Body of pancreas (tissue), 4 donors: ENCODE results near the gene P4HA1. TPM values are rescaled to one million over a fixed set of nuclear protein-coding genes. Genes with fewer than 3 reads are reported as not detected.

Experiments
- ATAC-seq: fragments of 150-250 bp; one replicate; pipeline ENCODE4 v1.9.1; 2016
- DNase-seq, 4 donors: peaks; one replicate each; pipeline ENCODE4 v3.0.0-alpha.2; 2019
- H3K27ac ChIP-seq, 4 donors: fragments of 200-600 bp; sonication (generic); 1 replicate in 3 of 4; 2 replicates in 1 of 4; pipeline versions ENCODE4 v1.5.1 to v1.6.1; 2016 to 2019; ENCODE audit warnings: mild to moderate bottlenecking in 1 of 4, mixed read lengths in 1 of 4, moderate library complexity in 1 of 4
- H3K27me3 ChIP-seq, 2 donors: fragments of 200-600 bp; sonication (generic); one replicate each; pipeline ENCODE4 v1.6.0; 2016; ENCODE audit warnings: mild to moderate bottlenecking in 1 of 2
- H3K36me3 ChIP-seq, 2 donors: fragments of 200-600 bp; sonication (generic); replicated peaks in 1 of 2; 2 replicates each; pipeline ENCODE4 v1.5.1; 2016; ENCODE audit warnings: low read depth in 2 of 2; ENCODE audit not compliant: insufficient read depth in 1 of 2
- H3K4me1 ChIP-seq: fragments of 200-600 bp; sonication (generic); one replicate; pipeline ENCODE4 v1.6.0; 2016
- H3K4me3 ChIP-seq, 2 donors: fragments of 200-600 bp; sonication (generic); 1 replicate in 1 of 2; 2 replicates in 1 of 2; pipeline ENCODE4 v1.5.1; 2016 to 2019
- H3K9me3 ChIP-seq, 3 donors: fragments of 200-600 bp; sonication (generic); 1 replicate in 2 of 3; 2 replicates in 1 of 3; pipeline ENCODE4 v1.5.1; 2016
- POLR2A ChIP-seq, 3 donors: fragments of 450-650 bp; IDR thresholded peaks; one replicate each; pipeline ENCODE4 v1.6.1; 2016; ENCODE audit warnings: antibody characterized with exemption in 3 of 3, mild to moderate bottlenecking in 2 of 3
- WGBS, 2 donors: methylation state at CpG; one replicate each; pipeline ENCODE4 v1.1.5; 2017; 5-methylcytosine and 5-hydroxymethylcytosine counted together
- intact Hi-C: fragments of 100-400 bp; cut with DNase I; formaldehyde crosslinking; loops from one replicate; pipeline ENCODE4 v1.15.1; 2023
- total RNA-seq, 2 donors: library from RNA; depleted of rRNA; stranded (reverse); fragments of >200 nt; gene quantifications; one replicate each; pipeline ENCODE4 v1.1.0, GENCODE V29; 2016
- TF ChIP-seq, protein P1 (sequence below), 7 experiments: fragments of 450-650 bp in 4 of 7; fragments of 200-600 bp in 3 of 7; sonication (generic) in 3 of 7; IDR thresholded peaks; one replicate each; pipeline ENCODE4 v1.5.1; 2016 to 2019; ENCODE audit warnings: antibody characterized with exemption in 7 of 7

Gene P4HA1
- total RNA-seq, 2 donors from 2014 or later: 11.9 to 21.5 TPM

DNA sequence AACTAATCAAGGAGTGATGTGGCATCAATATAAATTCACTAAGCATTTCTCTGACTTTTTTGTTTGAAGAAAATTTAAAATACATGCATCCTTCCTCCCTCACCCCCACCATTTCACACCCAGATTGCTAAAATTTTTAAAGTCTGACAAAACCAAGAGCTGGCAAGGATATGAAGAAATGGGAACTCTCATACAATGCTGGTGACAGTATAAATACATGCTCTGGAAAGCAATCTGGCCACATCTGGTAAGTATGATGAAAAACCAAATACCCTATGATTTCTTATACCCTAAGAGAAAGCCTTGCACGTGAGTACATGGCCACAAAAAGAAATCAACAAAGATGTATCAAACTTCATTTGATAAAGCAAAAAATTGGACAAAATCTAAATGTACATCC, 31.2 kb downstream of the P4HA1 start:
- DNase-seq (no peak), ATAC-seq (no peak)
- WGBS, 2 donors: 85 to 87% methylated on average over 1 of the region's 1 CpG
- intact Hi-C loops: no loop called here
- Histone ChIP-seq H3K4me1 (no peaks in the 10 kb centered on the region), H3K27me3 (no peaks in the 10 kb centered on the region), H3K36me3 (peaks cover 0 to 4% of the 10 kb centered on the region in 2 donors), H3K9me3 (no peaks in the 10 kb centered on the region), H3K27ac (no peak overlapping the region), H3K4me3 (no peak overlapping the region)
- TF ChIP-seq, protein P1, sequence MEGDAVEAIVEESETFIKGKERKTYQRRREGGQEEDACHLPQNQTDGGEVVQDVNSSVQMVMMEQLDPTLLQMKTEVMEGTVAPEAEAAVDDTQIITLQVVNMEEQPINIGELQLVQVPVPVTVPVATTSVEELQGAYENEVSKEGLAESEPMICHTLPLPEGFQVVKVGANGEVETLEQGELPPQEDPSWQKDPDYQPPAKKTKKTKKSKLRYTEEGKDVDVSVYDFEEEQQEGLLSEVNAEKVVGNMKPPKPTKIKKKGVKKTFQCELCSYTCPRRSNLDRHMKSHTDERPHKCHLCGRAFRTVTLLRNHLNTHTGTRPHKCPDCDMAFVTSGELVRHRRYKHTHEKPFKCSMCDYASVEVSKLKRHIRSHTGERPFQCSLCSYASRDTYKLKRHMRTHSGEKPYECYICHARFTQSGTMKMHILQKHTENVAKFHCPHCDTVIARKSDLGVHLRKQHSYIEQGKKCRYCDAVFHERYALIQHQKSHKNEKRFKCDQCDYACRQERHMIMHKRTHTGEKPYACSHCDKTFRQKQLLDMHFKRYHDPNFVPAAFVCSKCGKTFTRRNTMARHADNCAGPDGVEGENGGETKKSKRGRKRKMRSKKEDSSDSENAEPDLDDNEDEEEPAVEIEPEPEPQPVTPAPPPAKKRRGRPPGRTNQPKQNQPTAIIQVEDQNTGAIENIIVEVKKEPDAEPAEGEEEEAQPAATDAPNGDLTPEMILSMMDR (IDR thresholded peaks at IDR 0.05): no peak
- no peak for TF ChIP-seq POLR2A (IDR thresholded peaks at IDR 0.05)

DNA sequence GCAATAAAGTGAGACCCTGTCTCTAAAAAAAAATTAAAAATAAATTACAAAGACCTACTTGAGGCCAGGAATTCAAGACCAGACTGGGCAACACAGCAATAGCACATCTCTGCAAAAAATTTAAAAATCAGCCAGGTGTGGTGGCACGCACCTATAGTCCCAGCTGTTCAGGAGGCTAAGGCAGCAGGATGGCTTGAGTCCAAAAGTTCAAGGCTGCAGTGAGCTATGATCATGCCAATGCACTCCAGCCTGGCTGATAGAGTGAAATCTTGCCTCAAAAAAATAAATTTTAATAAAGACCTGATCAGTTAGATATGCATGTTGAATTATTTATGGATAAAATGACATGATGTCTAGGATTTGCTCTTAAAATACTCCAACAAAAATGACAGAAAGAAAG, 34.9 kb downstream of the P4HA1 start:
- 63 to 68% methylated on average over 1 of the region's 1 CpG for WGBS, 2 donors
- Histone ChIP-seq H3K27ac (no peak overlapping the region), H3K27me3 (no peaks in the 10 kb centered on the region), H3K36me3 (peaks cover 0 to 4% of the 10 kb centered on the region in 2 donors), H3K9me3 (no peaks in the 10 kb centered on the region), H3K4me3 (no peak overlapping the region), H3K4me1 (no peaks in the 10 kb centered on the region)
- no peak for ATAC-seq
- peak in 1 of 4 donors; percentile 20 for DNase-seq
- intact Hi-C loops: no loop called here
- no peak for TF ChIP-seq POLR2A (IDR thresholded peaks at IDR 0.05)
- TF ChIP-seq, protein P1 (IDR thresholded peaks at IDR 0.05): no peak

GRCh38 chr10:73060738-73061635, 35.7 kb downstream of the P4HA1 start:
- Histone ChIP-seq H3K4me3 (no peak overlapping the region), H3K36me3 (peaks cover 0 to 4% of the 10 kb centered on the region in 2 donors), H3K4me1 (no peaks in the 10 kb centered on the region), H3K9me3 (no peaks in the 10 kb centered on the region), H3K27ac (no peak overlapping the region), H3K27me3 (no peaks in the 10 kb centered on the region)
- intact Hi-C loops: no loop called here
- no peak for ATAC-seq
- TF ChIP-seq, protein P1 (IDR thresholded peaks at IDR 0.05): peak in 5 of 7 experiments; percentile 16 to 43 (median 33)
- TF ChIP-seq POLR2A (IDR thresholded peaks at IDR 0.05): no peak
- no peak for DNase-seq
- 27% methylated on average over 5 of the region's 5 CpGs for WGBS, 2 donors

GRCh38 chr10:73060173-73060572, 36.5 kb downstream of the P4HA1 start:
- intact Hi-C loops: no loop called here
- Histone ChIP-seq H3K27me3 (no peaks in the 10 kb centered on the region), H3K36me3 (peaks cover 0 to 4% of the 10 kb centered on the region in 2 donors), H3K4me3 (no peak overlapping the region), H3K9me3 (no peaks in the 10 kb centered on the region), H3K4me1 (no peaks in the 10 kb centered on the region), H3K27ac (no peak overlapping the region)
- TF ChIP-seq, protein P1 (IDR thresholded peaks at IDR 0.05): no peak
- TF ChIP-seq POLR2A (IDR thresholded peaks at IDR 0.05): no peak
- DNase-seq (no peak), ATAC-seq (no peak)
- WGBS, 2 donors: 94 to 100% methylated on average over 1 of the region's 1 CpG
